Measurements from ENCODE around the gene MTX1. TPM values are rescaled to one million over a fixed set of nuclear protein-coding genes. Genes with fewer than 3 reads are reported as not detected.

MTX1 gene
- total RNA-seq, 4 donors from 2014 or later = 35.5 to 46.9 (median 40.8) TPM

- TF ChIP-seq CTCF (IDR thresholded peaks at IDR 0.05; ENCODE audit: low read depth) = no peak
Measured at GRCh38 chr1:155184351-155184811, 24.1 kb upstream of the MTX1 start.

DNA sequence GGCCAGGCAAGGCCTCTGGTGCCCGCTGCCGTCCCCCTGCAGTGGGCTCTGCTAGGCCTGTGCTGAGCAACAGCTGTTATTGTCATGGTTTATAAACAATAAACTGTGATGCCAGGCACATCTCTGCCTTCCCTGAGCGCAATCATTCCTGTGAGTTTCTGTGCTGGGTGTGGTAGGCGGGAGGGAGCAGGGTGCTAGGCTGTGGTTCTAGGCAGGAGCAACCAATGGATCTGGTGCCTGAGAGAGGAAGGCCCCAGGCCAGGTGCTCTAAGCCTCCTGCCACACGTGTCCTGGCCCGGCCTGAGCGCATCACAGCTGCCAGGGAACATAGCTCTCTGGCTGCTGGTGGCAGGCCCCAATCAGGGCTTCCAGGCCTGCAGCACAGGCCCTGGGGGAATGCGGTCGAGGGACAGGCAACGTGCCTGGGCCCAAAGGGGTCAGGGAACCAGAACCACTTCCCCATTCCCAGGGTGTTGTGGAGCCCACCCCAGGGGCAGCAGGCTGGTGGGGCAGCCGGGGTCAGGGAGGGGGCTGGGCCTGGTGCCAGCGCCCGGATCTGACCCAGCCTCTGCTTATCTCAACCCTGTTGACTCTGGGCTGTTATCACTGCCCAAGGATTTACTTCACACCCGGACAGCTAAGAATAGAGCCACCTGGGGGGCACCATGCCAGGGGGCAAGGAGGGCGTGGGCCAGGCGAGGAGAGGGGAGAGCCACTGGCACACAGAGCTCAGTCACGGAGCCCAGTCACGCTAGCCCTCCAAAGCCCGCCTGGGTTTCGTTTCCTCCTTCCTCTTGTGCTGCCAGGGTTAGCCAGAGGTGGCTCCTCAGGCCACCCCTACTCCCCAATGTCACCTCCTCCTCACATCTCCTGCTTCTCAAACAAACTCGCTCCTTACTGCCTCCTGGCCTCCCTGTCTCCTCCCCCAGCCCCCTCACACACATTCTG, 23.4 kb upstream of the MTX1 start:
- no peak for TF ChIP-seq CTCF (IDR thresholded peaks at IDR 0.05; ENCODE audit: low read depth)

DNA sequence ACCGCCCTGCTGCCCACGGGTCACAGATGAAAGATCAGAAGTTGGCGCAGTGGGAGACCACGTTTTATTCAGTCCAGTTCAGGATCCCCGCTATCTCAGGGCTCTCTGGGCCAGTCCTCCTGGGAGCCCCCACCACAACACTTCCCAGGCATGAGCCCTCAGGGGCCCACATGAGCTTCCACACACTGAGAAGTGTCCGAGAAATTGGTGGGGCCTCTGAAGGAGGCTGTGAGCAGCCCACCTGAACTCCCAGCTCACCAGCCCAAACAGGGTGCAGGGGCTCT, 22.8 kb upstream of the MTX1 start:
- no peak for TF ChIP-seq CTCF (IDR thresholded peaks at IDR 0.05; ENCODE audit: low read depth)

- no peak for TF ChIP-seq CTCF (IDR thresholded peaks at IDR 0.05; ENCODE audit: low read depth)
Measured at GRCh38 chr1:155186067-155186793, 22.3 kb upstream of the MTX1 start.

- TF ChIP-seq CTCF (IDR thresholded peaks at IDR 0.05; ENCODE audit: low read depth) = no peak
Measured at GRCh38 chr1:155186794-155187455, 21.6 kb upstream of the MTX1 start.

GRCh38 chr1:155187456-155187891, 21.0 kb upstream of the MTX1 start:
- TF ChIP-seq CTCF (IDR thresholded peaks at IDR 0.05; ENCODE audit: low read depth) = no peak

DNA sequence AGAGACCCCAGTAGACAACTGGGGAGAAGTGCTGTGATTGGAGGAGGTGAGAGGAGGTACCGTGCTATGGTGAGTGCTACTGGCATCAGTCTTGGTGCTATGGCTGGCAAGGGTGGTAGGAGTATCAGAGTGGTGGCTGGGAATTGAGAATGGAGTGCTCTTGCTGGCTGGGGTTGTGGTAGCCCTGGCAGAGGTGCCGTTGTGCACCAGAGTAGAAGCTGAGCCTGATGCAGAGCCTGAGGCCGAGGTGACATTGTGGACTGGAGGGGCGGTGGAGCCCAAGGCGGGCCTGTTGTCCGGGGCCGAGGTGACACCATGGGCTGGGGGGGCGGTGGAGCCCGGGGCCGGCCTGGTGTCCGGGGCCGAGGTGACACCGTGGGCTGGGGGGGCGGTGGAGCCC, 20.2 kb upstream of the MTX1 start:
- TF ChIP-seq CTCF (IDR thresholded peaks at IDR 0.05; ENCODE audit: low read depth) = no peak
